ENCODE measurements around the gene CELF5.

GRCh38 chr19:3320853-3321252 lies 96.4 kb downstream of the CELF5 start:
- TF ChIP-seq CTCF (conservative IDR thresholded peaks at IDR 0.05), result no peak
- no peak for TF ChIP-seq EZH2 (IDR thresholded peaks at IDR 0.05; ENCODE audit: low read depth)

Data from PC-9 (cell line).